COLO829 (cell line): ENCODE measurements around the gene ZNF438.

Experiments
- DNase-seq: peaks from one replicate; pipeline ENCODE4 v3.0.0; 2012; ENCODE audit warnings: low spot score

The ZNF438 gene

DNA sequence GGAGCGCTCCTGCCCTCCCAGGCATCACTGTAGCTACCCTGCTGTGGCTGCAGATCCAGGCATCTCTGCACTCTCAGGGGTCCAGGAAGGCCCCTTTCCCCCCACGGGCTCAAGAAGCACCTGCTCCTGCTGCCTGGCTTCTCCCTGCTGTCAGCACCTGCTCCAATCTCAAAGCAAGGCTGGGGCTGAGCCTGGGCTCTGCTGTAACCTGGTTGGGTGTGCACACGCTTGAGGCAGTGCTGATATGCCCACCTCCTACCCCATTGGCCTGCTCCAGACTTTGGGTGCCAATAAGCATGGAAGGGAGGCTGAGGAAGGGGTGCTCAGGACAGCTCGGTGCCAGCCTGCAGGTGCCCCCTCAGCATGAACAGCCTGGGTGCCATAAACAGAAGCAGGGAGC lies 185.0 kb downstream of the ZNF438 start:
- no peak for DNase-seq

DNA sequence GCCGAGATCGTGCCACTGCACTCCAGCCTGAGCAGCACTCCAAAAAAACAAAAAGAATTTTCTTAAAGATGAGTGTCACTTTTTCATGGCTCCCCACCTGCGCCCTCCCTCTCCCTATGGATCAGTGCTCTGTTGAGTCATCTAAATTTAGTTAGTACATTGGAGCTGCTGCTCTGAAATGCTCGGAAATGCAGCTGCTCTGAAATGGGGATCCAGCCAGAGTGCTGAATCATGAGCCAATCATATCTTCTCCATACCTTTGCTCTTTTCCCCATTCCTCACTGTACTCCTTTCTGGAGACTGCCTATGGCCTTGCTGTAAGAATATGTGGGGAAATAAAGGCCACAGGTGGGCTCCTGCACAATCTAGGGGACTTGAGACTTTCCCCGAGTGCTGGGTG lies 188.8 kb downstream of the ZNF438 start:
- no peak for DNase-seq

DNA sequence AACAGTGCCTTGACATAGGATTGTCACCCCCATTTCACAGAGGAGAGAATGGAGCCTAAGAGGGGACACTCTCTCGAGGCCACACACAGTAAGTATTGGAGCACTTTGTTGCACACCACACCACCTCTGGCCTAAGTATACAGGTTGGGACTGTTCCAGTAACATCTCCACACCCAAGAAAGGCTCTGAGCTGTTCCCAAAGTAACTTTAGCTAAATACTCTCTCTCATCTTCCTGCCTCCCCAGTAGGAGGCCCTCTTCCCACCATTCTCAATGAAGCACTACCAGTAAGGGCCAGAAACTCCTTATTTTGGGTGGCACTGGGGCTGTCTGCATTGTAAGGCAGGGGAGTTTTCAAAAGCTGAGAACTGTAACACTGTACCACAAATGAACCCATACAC lies 189.5 kb downstream of the ZNF438 start:
- no peak for DNase-seq

DNA sequence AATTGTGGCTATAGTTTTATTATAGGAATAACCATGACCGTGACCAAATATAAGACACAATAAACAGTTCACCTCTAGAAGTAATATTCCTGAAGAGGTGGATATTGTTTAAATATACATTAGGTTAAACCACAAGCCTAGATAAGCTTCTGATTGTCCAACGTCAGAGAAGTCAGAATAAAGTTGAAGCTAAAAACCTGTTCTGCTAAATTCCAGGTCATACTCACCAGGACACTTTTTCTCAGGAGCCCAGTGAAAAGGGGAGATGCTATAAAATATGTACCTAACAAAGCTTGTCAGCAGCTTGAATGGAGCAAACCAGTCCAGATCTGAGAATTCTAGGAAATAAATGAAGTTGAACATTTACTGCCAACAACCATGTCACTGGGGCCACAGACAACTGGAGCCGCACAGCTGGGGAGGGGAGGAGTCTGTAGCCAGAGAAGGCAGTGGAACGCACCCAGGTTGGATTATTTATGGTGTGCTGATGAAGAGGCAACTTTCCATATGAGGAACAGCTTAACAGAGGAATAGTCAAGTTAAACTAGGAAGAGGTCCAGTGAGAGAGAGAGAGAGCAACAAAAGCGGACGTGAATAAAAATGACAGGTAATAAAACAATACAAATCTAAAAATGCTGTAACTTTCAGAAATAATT lies 191.1 kb downstream of the ZNF438 start:
- no peak for DNase-seq

DNA sequence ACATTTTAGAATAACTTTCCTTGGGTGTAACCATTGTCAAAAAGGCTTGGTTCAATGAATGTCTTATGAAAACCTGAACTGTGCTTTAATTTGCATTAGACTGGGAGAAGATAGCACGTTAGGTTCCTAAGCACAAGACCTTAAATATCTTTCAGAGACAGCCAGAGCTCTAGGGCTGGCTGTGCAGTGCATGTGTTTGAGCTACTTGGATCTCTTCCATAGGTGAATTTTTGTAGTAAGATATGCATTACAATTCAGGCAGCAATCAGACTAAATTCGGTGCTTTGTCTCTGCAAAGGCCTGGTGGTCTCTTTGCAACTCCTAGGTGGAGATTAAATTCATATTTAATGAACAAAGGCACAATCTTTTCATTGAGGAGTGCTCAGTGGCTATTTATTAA lies 192.0 kb downstream of the ZNF438 start:
- DNase-seq, result no peak

DNA sequence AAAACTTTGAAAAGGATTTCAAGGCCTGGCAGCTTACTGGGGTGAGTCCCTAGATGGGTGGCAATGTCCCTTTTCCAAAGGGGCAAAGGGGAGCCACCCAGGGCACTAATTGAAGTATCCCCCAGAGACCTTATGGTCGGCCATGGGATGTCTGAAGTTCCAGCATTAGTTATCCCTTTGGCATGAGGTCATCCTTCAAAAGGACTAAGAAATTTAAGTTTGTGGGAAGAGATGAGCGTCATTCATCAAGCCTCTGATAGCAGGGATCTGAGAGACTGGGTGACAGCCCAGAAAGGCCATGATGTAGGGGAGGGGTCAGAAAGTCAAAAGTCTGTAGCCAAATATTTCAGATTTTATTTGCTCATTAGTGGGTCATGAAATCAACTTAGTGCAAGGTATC lies 195.3 kb downstream of the ZNF438 start:
- DNase-seq, result no peak

DNA sequence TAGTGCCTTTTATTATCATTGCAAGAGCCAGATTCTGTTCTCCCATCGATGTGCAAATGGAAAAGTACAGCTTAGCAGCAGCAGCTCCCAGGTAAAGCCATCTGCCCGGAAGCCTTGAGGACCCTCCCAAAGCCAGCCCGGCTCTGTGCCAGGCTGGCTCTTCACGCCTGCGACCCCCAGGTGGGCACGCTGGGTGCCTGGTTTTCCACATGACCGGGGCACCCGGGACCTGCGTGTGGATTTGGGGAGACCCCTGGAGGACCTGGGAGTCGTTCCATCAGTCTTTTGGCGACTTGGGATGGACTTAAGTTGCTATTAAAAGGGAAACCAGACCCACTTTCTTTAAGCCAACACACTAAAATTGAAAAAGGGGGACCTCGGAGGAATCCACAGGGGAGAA lies 196.5 kb downstream of the ZNF438 start:
- no peak for DNase-seq

DNA sequence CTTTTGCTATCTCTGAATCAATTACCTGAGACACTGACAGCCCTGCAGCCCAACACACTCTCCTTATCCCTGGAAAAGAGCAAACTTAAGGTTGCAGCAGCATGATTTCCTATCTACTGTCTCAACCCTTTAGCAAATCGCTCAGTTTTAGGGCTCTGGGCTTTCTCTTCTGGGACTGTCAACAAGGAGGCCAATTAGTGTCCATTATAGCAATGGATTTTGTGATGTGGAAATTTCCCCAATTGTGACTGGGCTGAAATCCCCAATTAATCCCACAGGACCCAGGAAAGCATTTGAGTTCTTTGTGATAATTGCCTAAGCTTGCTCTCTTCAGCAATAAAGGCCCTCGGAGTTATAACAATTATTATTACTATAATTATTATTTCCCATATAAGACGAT lies 197.0 kb downstream of the ZNF438 start:
- DNase-seq, result no peak

DNA sequence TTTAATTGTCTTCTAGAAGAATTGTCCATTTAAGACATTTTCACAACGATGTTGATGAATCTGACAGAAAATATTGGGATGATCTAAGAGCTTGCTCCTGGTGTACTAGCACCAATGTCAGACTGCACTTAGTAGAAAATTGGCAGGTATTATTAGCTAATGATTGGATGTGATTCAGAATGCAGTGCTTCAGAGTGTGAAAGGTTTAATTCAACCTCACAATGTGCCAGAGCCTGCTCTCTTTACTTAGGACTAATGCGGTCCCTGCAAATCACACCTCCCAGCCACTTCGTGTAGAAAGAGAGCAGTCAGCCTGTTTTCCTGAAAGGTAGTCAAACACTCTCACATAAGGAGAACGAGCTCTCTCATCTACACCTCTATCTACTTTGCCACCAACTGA lies 197.5 kb downstream of the ZNF438 start:
- DNase-seq, result no peak

DNA sequence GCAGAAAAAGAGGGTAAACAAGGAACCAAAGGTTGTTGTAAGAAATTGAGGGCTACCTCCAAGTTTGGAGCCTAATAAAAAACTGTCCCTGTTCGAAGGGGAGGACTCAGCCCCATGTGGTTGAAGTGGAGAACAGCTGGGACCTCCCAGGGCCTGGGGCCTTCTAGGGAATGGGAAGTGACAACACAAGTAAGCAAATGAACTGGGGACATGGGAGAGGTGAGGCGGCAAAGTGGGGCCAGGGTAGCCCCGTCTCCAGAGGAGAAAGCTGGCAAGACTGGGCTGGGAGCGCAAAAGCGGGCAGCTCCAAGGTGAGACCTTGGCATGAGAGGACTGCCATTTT lies 198.1 kb downstream of the ZNF438 start:
- DNase-seq, result no peak

DNA sequence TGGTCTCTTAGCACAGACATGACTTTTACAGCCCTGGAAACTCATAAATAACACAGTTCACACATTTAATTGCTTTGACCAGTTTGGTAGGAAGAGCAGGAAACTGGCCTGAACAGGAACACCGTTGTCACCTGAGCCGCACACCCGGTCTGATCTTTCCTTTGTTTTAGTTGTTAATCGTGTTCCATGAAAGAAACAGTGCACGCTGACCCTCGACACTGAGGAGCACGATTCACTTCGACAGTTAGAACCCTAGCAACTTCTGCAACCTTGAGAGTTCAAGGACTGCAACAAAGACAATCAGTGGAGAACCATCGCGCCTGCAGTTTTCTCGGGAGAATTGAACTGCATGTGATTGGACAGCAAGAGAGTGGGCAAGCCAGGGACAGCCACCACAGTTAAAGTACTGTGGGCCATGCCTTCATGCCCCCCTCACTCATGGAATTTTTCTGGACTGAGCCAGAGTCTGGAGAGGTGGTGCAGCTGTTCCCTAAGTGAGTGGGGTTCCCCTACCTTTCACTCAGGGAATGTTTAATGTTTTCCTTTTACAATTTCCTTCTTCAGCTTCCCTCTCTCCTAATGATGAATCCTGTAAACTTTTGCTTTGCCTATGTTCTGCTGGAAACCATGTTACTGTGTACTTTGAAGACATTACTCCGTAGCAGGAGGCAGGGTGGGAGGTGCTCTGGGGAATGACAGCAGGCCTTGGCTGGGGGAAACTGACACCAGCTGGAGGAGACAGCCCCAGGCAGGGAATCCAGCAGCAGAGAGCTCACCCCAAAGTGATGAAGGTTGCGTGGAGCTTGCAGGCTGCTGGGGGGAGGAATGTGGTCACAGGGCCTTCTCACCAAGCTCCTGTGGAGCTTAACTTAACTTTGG lies 198.7 kb downstream of the ZNF438 start:
- no peak for DNase-seq

DNA sequence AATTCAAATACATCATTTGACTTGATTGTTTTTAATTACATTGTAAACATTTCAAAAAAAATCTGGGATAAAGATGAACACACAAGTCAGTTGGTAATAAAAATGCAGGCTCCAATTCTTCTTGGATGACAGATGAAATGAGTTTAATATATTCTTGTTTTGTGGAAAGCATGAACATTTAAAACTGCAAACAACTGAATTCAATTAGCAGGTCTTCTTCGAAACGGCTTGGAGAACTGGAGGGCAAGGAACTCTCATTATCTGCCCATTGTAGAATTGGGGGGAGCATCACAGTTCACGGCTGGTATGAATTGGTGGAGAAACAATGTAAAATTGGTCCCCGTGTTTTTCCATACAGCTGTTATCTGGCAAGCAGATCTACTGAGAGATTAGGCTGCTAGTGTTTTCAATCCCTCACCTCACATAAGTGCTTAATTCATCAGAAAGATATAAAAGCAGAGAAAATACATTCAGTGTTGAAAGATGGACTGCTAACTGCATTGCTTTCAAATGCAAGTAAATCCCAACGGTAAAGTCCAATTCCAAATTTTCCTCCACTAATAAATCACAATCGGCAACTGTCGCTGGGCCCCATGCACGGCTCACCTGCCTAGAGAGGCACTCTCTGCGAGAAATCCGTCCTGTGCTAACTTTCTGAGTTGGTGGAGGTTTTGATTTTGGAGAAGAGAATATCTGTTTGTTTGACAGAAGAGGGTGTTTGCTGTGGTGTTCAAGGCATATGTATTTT lies 199.5 kb downstream of the ZNF438 start:
- DNase-seq, result no peak

DNA sequence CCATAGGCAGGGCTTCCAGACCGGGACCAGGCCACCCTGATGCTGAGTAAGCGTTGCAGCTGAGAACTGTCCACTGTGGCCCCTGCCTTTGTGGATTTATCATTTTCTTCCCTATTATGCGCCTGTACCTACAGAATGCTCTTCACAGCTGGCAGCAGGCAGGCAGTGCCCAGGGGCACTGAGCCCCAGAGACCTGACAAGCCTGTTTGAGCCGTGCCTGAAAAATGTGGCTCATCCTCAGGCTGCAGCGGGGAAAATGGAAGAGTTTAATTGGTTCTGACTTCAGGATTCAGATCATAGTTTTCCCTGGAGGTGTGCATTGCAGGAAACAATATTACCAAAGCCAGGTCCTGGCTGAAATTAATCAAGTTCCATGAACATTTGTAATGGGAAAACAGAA lies 200.2 kb downstream of the ZNF438 start:
- DNase-seq, result no peak

DNA sequence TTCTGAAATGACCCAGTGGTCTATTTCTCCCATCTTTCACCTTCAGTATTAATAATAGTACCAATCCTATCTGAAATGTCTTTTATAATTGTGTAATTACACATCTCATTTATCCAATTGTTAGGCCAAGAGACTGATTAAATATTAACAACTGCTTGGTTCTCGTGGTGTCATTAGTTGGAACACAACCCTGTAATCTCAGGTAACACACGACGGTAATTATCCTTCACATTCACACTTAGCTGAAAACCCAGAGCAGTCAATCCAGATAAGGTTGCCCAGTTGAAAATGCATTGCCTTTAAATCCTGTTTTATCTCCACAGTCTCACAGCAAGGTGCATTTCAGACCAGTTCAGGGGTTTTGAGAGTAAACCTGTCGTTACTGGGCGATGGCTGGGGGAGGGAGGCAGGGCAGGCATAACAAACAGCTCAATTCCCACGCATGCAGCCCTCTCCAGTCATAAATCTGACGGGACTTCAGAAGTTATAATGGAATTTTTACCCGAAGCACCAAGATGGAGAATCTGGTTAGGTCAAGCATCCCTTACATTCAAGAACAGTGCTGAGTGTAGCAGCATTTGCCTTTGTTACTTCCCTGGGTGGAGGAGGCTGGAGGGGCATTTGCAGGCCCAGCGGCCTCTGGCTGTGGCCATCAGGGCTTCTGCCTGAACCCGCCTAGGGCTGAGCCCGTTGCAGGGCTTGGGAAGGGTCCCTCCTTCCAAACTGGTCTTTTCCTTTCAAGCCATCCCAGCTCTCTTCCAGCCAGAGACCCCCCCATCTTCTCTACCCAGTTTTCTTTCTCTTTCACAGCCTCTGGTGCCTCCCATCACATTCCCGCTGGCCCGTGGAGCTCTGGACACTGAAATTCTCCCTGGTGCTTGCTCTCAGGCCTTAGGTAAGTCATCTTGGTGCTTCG lies 201.1 kb downstream of the ZNF438 start:
- DNase-seq, result no peak

DNA sequence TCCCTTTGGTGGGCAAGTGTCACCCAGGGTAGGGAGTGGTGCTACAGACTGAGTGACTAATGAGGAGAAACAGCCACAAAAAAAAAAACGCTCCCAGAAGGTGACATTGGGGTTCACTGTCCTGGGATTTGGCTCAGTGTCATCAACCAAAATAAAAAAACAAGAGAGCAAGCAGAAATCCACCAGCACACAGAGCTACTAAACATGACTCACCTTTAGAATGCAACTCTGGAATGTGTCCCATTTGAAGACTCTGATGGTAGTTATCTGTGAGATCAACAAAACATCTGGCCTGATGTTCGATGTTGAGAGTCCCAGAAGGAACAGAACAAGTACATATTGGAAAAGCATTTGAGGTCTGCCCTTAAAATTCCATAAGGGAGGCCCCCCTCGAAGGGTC lies 201.8 kb downstream of the ZNF438 start:
- DNase-seq, result no peak

DNA sequence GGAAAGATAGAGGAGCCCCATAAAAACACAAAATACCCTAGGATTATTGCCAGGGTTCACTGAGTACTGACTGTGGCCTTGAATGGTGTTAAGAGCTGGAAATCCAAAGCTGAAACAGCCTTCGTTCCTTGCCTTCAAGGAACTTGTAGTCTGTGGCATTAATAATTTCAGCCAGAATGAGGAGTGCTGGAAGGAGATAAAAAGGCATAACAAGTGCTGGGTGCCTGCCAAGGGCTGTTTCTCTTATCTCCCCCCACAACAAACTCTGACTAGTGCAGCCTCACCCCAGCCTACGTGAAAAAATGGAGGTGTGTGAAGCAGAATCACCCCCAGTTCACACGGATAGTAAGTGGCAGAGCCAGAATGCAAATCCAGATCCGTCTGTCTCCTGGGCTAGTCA lies 203.0 kb downstream of the ZNF438 start:
- no peak for DNase-seq

DNA sequence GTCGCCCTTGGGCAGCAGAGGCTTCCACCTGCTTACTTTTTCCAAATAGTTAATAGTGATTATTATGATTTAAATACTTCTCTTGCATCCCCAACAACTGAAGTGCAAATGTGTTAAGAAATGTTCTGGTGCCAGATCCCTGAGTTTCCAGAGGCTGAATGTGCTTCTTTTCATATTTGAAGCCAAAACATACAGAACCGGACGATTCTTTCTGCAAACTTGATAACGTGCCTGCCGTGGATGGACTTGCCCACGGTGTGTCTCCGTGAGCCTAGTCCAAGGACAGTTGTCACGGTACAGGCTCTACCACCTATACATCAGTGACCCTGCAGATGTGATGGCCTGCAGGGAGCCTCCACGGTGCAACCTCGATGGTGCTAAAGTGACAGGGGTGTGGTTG lies 203.5 kb downstream of the ZNF438 start:
- DNase-seq, result no peak

DNA sequence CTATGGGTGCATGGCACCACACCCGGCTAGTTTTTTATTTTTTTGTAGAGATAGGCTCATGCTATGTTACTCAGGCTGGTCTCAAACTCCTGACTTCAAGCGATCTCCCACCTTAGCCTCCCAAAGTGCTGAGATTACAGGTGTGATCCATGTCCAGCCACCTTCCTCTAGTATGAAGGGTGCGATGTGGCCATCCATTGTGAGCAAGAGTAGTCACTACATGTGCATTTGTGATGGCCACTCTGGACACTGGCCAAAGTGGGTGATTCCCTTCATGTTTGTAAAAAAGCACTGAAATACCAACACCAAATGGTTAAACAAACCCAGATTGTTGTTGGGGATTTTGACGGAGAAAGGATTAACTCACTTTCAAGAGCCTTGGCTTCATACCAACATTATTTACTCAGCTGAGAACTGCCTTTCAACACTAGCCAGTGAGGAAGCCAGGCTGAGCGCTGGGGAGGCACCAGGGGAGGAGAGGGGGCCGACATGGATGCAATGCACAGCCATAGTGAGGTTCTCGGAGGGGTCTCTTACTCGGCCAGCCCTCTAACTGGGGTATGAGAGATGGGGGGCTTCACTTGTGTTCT lies 204.0 kb downstream of the ZNF438 start:
- DNase-seq, result no peak

DNA sequence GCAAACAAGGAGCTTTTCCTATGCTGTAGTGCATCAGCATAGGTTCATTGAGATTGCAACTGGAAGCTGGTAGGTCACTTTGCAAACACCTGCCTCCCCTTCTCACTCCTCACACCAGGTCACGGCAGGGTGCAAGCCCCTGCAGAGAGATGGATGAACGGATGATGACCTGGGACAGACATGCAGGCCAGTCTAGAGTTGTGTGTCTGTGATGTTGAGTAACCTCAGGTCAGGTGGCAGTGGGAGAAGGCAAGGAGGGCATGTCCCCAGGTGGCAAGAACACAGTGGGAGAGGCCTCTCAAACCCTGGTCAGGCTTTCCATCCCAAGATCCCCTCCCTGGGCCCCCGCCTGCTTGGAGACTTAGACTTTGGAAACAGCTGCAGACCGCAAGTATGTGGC lies 205.0 kb downstream of the ZNF438 start:
- DNase-seq, result no peak

DNA sequence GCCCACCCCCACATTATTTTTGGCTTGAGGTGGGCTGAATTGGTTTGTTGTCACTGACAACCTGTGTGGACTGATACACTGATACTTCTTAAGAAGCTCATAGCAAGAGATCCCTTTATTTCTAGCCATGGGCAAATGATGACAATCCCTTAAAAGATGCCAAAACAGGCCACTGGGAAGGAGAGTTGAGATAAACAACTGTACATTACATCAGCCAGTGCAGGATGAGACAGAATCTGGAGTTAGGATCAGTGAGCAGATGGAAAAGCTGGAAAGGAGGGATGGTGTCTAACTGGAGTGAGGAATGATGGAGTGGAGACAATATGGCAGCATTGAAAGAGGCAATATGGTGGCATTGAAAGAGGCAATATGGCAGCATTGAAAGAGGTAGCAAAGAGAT lies 206.2 kb downstream of the ZNF438 start:
- no peak for DNase-seq

DNA sequence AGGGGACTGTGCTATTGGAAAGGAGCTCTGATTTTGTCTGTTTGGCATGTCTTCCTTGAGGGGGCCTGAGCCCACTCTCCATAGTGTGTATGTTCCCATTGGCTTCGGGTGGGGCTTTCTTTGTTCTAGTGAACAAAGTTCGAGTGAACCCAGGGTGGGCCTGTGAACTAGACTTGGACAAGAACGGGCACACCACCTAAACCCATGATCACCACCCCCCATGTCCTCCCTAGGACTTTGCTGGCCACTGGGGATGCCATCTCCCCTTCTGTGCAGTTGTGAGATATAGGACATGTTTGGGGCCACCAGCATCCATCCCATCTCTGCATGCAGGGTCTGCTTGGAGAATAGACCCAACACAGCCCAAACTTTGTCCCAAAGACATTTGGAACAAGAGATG lies 206.6 kb downstream of the ZNF438 start:
- no peak for DNase-seq

DNA sequence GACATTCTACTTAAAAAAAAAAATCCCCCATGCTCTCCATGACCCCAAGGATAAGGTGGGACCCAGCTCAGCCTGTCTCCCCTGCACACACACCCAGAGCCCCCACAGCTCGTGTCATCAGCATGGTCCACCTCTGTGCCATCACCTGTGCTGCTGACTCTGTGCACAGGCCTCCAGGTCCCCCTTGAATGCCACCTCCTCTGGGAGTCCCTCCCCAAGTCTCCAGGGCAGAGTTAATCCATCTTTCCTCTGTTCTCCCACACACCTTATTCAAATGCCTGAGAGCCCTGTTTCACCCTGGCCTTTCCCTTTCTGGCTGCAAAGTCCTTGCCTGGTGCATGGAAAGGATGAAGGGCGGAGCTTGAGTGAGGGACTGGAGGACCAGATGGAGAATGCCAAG lies 208.0 kb downstream of the ZNF438 start:
- no peak for DNase-seq
